Vagina (tissue), 2 donors: ENCODE data around the gene KMT5B.

Experiments
- CTCF ChIP-seq, 3 experiments: fragments of 450-650 bp in 2 of 3; fragments of 200-600 bp in 1 of 3; sonication (generic) in 1 of 3; IDR thresholded peaks; one replicate each; pipeline ENCODE4 v1.5.1; 2017 to 2019; ENCODE audit warnings: antibody characterized with exemption in 3 of 3, mild to moderate bottlenecking in 2 of 3, moderate library complexity in 2 of 3
- POLR2A ChIP-seq, 2 donors: fragments of 450-650 bp; IDR thresholded peaks; one replicate each; pipeline ENCODE4 v1.6.1; 2017; ENCODE audit warnings: antibody characterized with exemption in 2 of 2, mild to moderate bottlenecking in 2 of 2, moderate library complexity in 2 of 2

- TF ChIP-seq CTCF (IDR thresholded peaks at IDR 0.05) (no peak), POLR2A (IDR thresholded peaks at IDR 0.05) (no peak)
Observed at GRCh38 chr11:68186061-68186460, 27.0 kb downstream of the KMT5B start.
